DMS153 (cell line): ENCODE results near the gene INHBB.
A peak's percentile ranks its signal among the peaks of the same experiment; 100 is the strongest.
"Not testable (repeated sequence)": the region's sequence is repeated elsewhere in the genome, so short reads cannot be mapped to it uniquely, and the experiment has no call there.

Source experiments
- DNase-seq: peaks from one replicate; lab custom pipeline; 2025; lab: John Stamatoyannopoulos, UW

The INHBB gene

DNA sequence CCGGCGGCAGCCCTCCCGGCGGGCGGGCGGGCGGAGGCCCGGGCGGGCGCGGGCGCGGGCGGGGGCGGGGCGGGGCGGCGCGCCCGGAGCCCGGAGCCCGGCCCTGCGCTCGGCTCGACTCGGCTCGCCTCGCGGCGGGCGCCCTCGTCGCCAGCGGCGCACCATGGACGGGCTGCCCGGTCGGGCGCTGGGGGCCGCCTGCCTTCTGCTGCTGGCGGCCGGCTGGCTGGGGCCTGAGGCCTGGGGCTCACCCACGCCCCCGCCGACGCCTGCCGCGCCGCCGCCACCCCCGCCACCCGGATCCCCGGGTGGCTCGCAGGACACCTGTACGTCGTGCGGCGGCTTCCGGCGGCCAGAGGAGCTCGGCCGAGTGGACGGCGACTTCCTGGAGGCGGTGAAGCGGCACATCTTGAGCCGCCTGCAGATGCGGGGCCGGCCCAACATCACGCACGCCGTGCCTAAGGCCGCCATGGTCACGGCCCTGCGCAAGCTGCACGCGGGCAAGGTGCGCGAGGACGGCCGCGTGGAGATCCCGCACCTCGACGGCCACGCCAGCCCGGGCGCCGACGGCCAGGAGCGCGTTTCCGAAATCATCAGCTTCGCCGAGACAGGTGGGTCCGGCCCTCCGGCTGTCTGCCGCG, at the start of gene INHBB:
Gene INHBB (plus strand): TSS at position 111 of the 641 bp plus-strand sequence. CDS start 53 bp downstream, at position 164.
- no peak for DNase-seq

- no peak for DNase-seq
Measured at GRCh38 chr2:120298173-120298835, 47.6 kb upstream of the INHBB start.

GRCh38 chr2:120299004-120299403, 46.9 kb upstream of the INHBB start:
- DNase-seq: no peak

DNA sequence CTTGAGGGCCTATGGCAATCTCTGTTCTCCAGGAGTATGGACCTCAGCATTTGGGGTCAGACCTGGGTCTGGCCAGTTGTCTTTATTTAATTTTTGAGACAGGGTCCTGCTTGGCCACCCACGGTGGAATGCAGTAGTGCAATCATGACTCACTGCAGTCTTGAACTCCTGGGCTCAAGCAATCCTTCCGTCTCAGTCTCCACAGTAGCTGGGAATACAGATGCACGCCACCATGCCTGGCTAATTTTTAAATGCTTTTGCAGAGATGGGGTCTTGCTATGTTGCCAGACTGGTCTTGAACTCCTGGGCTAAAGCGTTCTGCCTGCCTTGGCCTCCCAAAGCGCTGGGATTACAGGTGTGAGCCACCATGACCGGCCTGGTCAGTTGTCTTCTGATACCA, 46.4 kb upstream of the INHBB start:
- DNase-seq: no peak

GRCh38 chr2:120300385-120300784, 45.6 kb upstream of the INHBB start:
- DNase-seq: no peak

DNA sequence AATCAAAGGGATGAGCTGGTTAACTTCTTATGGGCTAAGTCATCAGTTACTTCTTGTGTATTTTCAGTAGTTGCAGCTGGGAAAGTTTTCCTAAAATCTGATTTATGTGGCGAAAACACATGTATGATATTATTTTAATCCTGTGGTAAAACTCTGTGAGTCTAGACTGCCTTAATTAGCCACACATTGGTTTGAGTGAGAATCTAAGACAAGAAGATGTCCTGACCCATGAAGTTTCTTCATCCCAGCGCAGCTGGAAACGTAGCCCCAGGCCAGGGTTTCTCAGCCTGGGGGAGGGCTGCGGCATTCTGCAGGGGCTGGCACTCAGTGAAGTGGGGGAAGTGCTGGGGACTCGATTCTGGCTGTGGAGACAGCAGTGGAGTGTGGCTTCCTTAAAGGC, 44.7 kb upstream of the INHBB start:
- DNase-seq: no peak

GRCh38 chr2:120302301-120302700, 43.6 kb upstream of the INHBB start:
- DNase-seq: no peak

DNA sequence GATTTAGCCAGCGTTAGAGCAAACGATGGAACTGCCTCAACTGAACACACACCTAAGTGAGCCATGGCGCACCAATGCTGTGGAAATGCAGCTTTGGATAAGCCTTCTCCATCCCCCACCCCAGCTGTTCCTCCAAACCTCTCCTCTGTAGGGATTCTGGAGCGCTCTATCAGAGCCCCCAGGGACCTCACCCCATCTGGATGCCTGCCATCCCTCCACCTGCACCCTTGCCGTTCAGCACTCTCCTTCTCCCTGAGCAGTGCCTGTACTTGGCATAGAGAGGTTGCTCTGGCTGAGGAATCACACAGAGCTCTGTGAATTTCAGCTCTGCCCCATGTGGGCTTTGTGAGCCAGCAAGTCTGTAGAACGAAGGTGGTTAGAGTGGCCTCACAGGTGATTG, 42.8 kb upstream of the INHBB start:
- DNase-seq: no peak

- no peak for DNase-seq
Measured at GRCh38 chr2:120305296-120305695, 40.6 kb upstream of the INHBB start.

DNA sequence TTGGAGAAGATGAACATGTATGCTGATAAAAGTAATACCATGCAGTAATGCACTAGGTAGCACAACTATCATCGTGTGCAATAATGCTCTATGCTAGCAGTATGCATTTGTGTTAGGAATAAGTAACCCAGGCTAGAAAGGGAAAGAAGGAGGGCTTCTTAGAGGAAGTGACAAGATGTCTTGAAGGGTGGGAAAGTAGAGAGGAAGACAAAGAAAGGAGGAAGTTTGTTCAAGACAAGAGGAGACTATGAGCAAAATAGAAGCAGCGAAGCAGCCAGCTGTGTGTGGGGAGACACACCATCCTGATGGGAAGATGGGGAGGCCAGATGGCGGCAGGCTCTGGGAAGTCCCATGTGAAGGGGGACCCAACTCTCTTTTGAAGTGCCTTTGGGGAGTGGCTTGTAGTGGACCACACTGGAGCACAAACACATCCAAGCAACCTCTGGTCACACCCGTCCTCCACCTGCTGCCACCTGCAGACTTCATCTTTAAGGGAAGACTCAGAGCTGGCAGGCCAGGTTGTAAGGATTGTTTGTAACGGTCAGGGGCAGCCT, 39.9 kb upstream of the INHBB start:
- no peak for DNase-seq

- DNase-seq: no peak
Measured at GRCh38 chr2:120307482-120307881, 38.5 kb upstream of the INHBB start.

- no peak for DNase-seq
Measured at GRCh38 chr2:120308038-120308910, 37.7 kb upstream of the INHBB start.

DNA sequence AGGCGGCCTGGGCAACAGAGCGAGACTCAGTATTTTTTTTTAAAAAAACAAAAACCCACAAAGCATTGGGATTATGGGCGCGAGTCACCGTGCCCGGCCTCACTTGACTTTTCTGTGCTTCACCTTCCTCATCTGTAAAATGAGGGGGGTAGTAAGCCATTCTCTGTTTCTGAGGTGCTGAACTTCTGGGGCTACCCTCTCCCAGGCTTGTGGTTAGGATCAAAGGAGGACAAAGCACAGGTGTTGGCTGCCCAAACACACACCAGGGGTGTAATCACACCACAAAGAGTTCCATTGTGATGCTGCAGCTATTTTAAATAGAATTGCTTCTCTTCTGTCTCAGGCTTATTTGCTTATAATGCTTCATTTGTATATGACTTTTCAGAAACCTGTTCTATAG, 35.8 kb upstream of the INHBB start:
- DNase-seq: no peak

- not testable (repeated sequence) for DNase-seq
Measured at GRCh38 chr2:120310841-120311240, 35.1 kb upstream of the INHBB start.

GRCh38 chr2:120312076-120312475, 33.9 kb upstream of the INHBB start:
- no peak for DNase-seq

- DNase-seq: peak; percentile 73
Measured at GRCh38 chr2:120312860-120313694, 32.9 kb upstream of the INHBB start.

- DNase-seq: no peak
Measured at GRCh38 chr2:120313695-120314615, 32.0 kb upstream of the INHBB start.

DNA sequence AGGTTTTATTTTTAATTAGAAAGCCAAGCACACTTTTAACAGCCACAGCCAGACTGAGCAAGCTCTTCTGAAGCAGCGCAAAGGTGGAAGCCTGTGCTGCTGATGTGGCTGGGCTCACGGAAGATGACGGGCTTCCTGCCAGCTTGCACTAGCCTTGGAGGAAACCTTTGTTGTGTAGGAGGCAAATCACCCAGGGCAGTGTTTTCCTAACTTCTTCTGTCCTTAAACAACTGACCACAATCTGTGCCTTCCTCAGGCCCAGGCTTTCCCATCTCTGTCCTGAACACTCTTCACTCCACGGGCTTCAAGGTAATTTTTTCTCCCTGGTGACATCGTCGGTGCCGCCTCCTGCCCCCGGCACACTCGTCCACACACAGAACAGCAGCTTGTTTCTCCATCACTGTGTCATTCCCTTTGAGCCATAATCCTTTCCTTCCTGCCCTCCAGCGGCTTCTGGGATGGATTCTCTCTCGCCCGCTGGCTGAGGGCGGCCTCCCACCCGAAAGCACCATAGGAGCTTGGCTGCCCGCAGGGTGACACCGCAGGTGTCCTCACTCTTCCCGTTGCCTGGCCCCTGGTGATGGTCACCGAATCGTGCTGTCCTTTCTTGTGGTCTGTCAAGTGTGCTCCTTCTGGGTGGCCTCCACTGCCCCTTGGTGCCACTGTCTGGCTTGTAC, 31.1 kb upstream of the INHBB start:
- DNase-seq: no peak

- DNase-seq: no peak
Measured at GRCh38 chr2:120315367-120316033, 30.4 kb upstream of the INHBB start.
